A549 (cell line): ENCODE measurements around the gene ERICH2. TPM values are rescaled to one million over a fixed set of nuclear protein-coding genes. Genes with fewer than 3 reads are reported as not detected.

Experiments used
- ATAC-seq, 2 experiments: fragments of 200-7000 bp in 1 of 2; fragments of >200 bp in 1 of 2; cut with Nextera tagmentation in 1 of 2; cut with Tn5 transposase in 1 of 2; 3 replicates each; pipeline versions ENCODE4 v1.8.0 to v1.9.1; 2018 to 2020; ENCODE audit warnings: mild to moderate bottlenecking in 1 of 2, moderate library complexity in 1 of 2
- CTCF ChIA-PET: fragments of 300-600 bp; sonication (Branson Sonifier 250); formaldehyde crosslinking; extraction: SDS; loops from one replicate; lab custom pipeline; 2021; ENCODE audit warnings: antibody characterized with exemption, inconsistent platforms; lab: Yijun Ruan, JAX
- POLR2A ChIA-PET: fragments of 350-600 bp; formaldehyde crosslinking; extraction: SDS; loops from one replicate; lab custom pipeline; 2021; ENCODE audit warnings: antibody characterized with exemption, inconsistent platforms; lab: Yijun Ruan, JAX
- DNase-seq, 2 experiments: peaks; one replicate each; pipeline versions ENCODE4 v3.0.0 to v3.0.0-alpha.2; 2011 to 2016; ENCODE audit warnings: low read depth in 1 of 2, low spot score in 1 of 2
- FAIRE-seq: peaks from 2 replicates; lab custom pipeline; 2011; peaks lifted over from hg19 to GRCh38; lab: Jason Lieb, UNC
- H3K27ac ChIP-seq, 2 experiments: fragments of >200 bp; sonication (Bioruptor Twin); formaldehyde crosslinking; 3 replicates each; pipeline ENCODE4 v1.5.1; 2016 to 2017
- H3K4me1 ChIP-seq: fragments of >200 bp; sonication (Bioruptor Twin); formaldehyde crosslinking; 3 replicates; pipeline ENCODE4 v1.6.1; 2016
- H3K4me2 ChIP-seq: fragments of >200 bp; sonication (Bioruptor Twin); formaldehyde crosslinking; 3 replicates; pipeline ENCODE4 v1.6.1; 2016
- H3K4me3 ChIP-seq: fragments of >200 bp; sonication (Bioruptor Twin); formaldehyde crosslinking; 3 replicates; pipeline ENCODE4 v1.5.1; 2016
- H3K9me3 ChIP-seq: fragments of >200 bp; sonication (Bioruptor Twin); formaldehyde crosslinking; 3 replicates; pipeline ENCODE4 v1.6.1; 2016
- FOSL2 ChIP-seq, 2 experiments: fragments of 450-650 bp in 1 of 2; fragments of >200 bp in 1 of 2; sonication (Bioruptor Twin) in 1 of 2; formaldehyde crosslinking; IDR thresholded peaks; 2 replicates each; pipeline versions ENCODE4 v1.5.0 to v1.6.1; 2016 to 2020; ENCODE audit warnings: mild to moderate bottlenecking in 1 of 2, moderate library complexity in 1 of 2
- HOXB13 ChIP-seq: fragments of 250-450 bp; sonication (Bioruptor Pico); IDR thresholded peaks from 2 replicates; pipeline ENCODE4 v1.5.0; 2020; ENCODE audit warnings: low read depth, mild to moderate bottlenecking, moderate library complexity
- JUNB ChIP-seq: fragments of >200 bp; sonication (Bioruptor Twin); formaldehyde crosslinking; IDR thresholded peaks from 2 replicates; pipeline ENCODE4 v1.6.1; 2016
- KDM5A ChIP-seq: fragments of 200-600 bp; sonication (generic); IDR thresholded peaks from 2 replicates; pipeline ENCODE4 v1.6.1; 2016; ENCODE audit warnings: antibody characterized with exemption, mild to moderate bottlenecking
- MAFK ChIP-seq: fragments of 450-650 bp; IDR thresholded peaks from 2 replicates; pipeline ENCODE4 v1.6.1; 2014; ENCODE audit not compliant: partially characterized antibody
- MAZ ChIP-seq: fragments of 150-350 bp; IDR thresholded peaks from 2 replicates; pipeline ENCODE4 v1.6.1; 2014; ENCODE audit warnings: antibody characterized with exemption, low read depth, low read length, borderline replicate concordance
- MYC ChIP-seq: IDR thresholded peaks from 2 replicates; pipeline ENCODE4 v1.6.1; 2012; ENCODE audit warnings: mild to moderate bottlenecking, inconsistent platforms, low read length, improper control_type of control experiment, borderline replicate concordance
- NFE2L2 ChIP-seq: fragments of 150-350 bp; conservative IDR thresholded peaks from 2 replicates; pipeline ENCODE4 v1.6.1; 2014; ENCODE audit warnings: low read length
- NR3C1 ChIP-seq: fragments of >200 bp; sonication (Bioruptor Twin); formaldehyde crosslinking; IDR thresholded peaks from 3 replicates; pipeline ENCODE4 v1.6.1; 2017
- PHF8 ChIP-seq: fragments of 200-600 bp; sonication (generic); IDR thresholded peaks from 2 replicates; pipeline ENCODE4 v1.6.1; 2016; ENCODE audit warnings: low read depth, mild to moderate bottlenecking, antibody characterized with exemption, moderate library complexity, borderline replicate concordance
- POLR2A ChIP-seq: IDR thresholded peaks from 2 replicates; pipeline ENCODE4 v1.6.1; 2012; ENCODE audit warnings: mild to moderate bottlenecking, low read length
- RAD21 ChIP-seq, 2 experiments: fragments of >200 bp in 1 of 2; sonication (Bioruptor Twin) in 1 of 2; formaldehyde crosslinking in 1 of 2; IDR thresholded peaks in 1 of 2; conservative IDR thresholded peaks in 1 of 2; 2 replicates in 1 of 2; 3 replicates in 1 of 2; pipeline ENCODE4 v1.6.1; 2012 to 2018; ENCODE audit warnings: inconsistent platforms in 1 of 2
- RARB ChIP-seq: fragments of 250-450 bp; sonication (Bioruptor Pico); IDR thresholded peaks from 2 replicates; pipeline ENCODE4 v1.8.0; 2021; ENCODE audit warnings: mild to moderate bottlenecking, moderate library complexity
- RCOR1 ChIP-seq: fragments of 150-350 bp; IDR thresholded peaks from 2 replicates; pipeline ENCODE4 v1.6.1; 2014; ENCODE audit warnings: antibody characterized with exemption, low read length, low read depth
- RFX5 ChIP-seq: fragments of 450-650 bp; IDR thresholded peaks from 2 replicates; pipeline ENCODE4 v1.7.1; 2014; ENCODE audit warnings: antibody characterized with exemption, mild to moderate bottlenecking, moderate library complexity
- RNF2 ChIP-seq: fragments of 200-600 bp; sonication (generic); IDR thresholded peaks from 2 replicates; pipeline ENCODE4 v1.6.1; 2016; ENCODE audit warnings: low read depth, mild to moderate bottlenecking, antibody characterized with exemption, moderate library complexity, borderline replicate concordance
- SREBF2 ChIP-seq: fragments of 450-650 bp; IDR thresholded peaks from 2 replicates; pipeline ENCODE4 v1.6.1; 2014; ENCODE audit warnings: mild to moderate bottlenecking, moderate library complexity
- TFCP2L1 ChIP-seq: fragments of 250-450 bp; sonication (Bioruptor Pico); IDR thresholded peaks from 2 replicates; pipeline ENCODE4 v1.5.0; 2021; ENCODE audit warnings: mild to moderate bottlenecking
- TP53 ChIP-seq: fragments of 250-450 bp; sonication (Bioruptor Pico); IDR thresholded peaks from 2 replicates; pipeline ENCODE4 v1.5.0; 2021; ENCODE audit warnings: mild to moderate bottlenecking, moderate library complexity
- ZC3H11A ChIP-seq: fragments of 450-650 bp; IDR thresholded peaks from 2 replicates; pipeline ENCODE4 v1.6.1; 2014; ENCODE audit warnings: antibody characterized with exemption, mild to moderate bottlenecking
- ZFP36 ChIP-seq: fragments of 450-650 bp; IDR thresholded peaks from 2 replicates; pipeline ENCODE4 v1.6.1; 2014; ENCODE audit warnings: borderline replicate concordance; ENCODE audit not compliant: partially characterized antibody
- ZSCAN20 ChIP-seq: fragments of 250-450 bp; sonication (Bioruptor Pico); IDR thresholded peaks from 2 replicates; pipeline ENCODE4 v1.8.0; 2022; ENCODE audit warnings: mild to moderate bottlenecking, moderate library complexity
- WGBS: methylation state at CpG from one replicate; pipeline ENCODE4 v1.1.6; 2017; ENCODE audit errors: missing lambda C conversion rate; 5-methylcytosine and 5-hydroxymethylcytosine counted together
- polyA plus RNA-seq, 4 experiments: library from polyadenylated mRNA; depleted of rRNA in 3 of 4; stranded (reverse); fragments of >200 nt; fragmentation: RNase III in 1 of 4; extraction: RNeasy Plus Mini Kit Qiagen cat#74134 plus additional on column Dnase treatment in 1 of 4; gene quantifications; 2 replicates in 3 of 4; 3 replicates in 1 of 4; pipeline ENCODE4 v1.2.3, GENCODE V29; 2011 to 2017
- TF ChIP-seq, protein P1 (sequence below): IDR thresholded peaks from 2 replicates; pipeline ENCODE4 v1.6.1; 2012; ENCODE audit warnings: low read depth, borderline replicate concordance
- TF ChIP-seq, protein P2 (sequence below): fragments of 250-450 bp; sonication (Bioruptor Pico); IDR thresholded peaks from 2 replicates; pipeline ENCODE4 v1.5.0; 2021; ENCODE audit warnings: mild to moderate bottlenecking, moderate library complexity, borderline replicate concordance
- TF ChIP-seq, protein P3 (sequence below): IDR thresholded peaks from 2 replicates; pipeline ENCODE4 v1.6.1; 2012
- TF ChIP-seq, protein P4 (sequence below): fragments of 150-350 bp; IDR thresholded peaks from 2 replicates; pipeline ENCODE4 v1.6.1; 2014; ENCODE audit warnings: low read depth, mild to moderate bottlenecking, low read length

ERICH2 gene
- polyA plus RNA-seq, 2 of the 4 experiments (the other 2 are of a cell fraction), result not detected

DNA sequence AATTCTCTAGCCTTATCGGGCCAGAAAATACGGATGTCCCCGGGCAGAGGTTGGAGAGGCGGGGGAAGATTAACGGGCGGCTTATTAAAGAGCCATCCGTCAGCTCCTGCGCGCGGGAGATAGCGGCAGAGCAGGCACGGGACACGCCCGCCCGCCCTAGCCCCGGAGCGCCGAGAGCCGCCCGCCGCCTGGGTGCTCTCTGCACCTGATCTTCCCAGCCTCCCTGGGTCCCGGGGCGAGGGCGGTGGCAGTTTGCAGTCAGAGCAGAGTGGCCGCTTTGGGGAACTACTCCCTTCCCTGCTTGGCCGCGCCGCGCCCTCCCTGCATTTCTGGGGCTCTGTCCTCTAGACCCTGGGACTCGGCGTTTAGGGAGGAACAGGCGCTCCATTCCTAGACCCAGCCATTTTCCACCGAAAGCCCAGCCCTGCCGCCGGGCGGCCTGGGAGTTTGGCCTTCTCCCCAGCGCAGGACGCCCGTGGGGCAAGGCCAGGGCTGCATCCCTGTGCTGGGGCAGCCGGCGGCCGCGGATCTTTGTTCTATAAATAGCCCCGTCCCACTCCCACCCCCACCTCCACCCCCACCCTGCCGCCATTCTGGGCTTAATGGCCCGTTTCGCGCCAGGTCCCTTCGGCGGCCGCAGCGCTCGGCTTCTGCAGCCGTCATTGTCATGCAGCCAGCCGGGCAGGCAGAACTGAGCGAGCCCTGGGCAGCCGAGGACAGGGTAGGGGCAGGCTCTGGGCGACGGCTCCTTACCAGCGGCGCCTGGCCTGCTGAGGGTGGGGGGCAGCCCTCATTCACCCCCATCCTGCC lies 53.1 kb downstream of the ERICH2 start:
- no peaks in the 10 kb centered on the region for H3K9me3 ChIP-seq
- no peak for FAIRE-seq
- DNase-seq, result no peak
- POLR2A ChIA-PET, result no interaction called here
- H3K27ac ChIP-seq, result no peak overlapping the region
- H3K4me2 ChIP-seq, result peak overlapping the region; percentile 87
- peaks cover 30% of the 10 kb centered on the region for H3K4me1 ChIP-seq
- peak; percentile 40 to 54; a peak in 4 of 6 replicates for ATAC-seq
- 8% methylated on average over 14 of the region's 61 CpGs for WGBS
- CTCF ChIA-PET, result interaction anchor here (0.7 to 2.4 kb wide), 17 partner anchors 8 to 1371 kb away, joined by 3 to 13 read pairs (median 4); no protein-coding TSS in a partner anchor
- H3K4me3 ChIP-seq, result peak overlapping the region; percentile 37
- no peak for TF ChIP-seq FOSL2 (IDR thresholded peaks at IDR 0.05)
- TF ChIP-seq FOSL2 (CRISPR knock-in tag; IDR thresholded peaks at IDR 0.05), result no peak
- no peak for TF ChIP-seq NR3C1
- TF ChIP-seq, protein P1, sequence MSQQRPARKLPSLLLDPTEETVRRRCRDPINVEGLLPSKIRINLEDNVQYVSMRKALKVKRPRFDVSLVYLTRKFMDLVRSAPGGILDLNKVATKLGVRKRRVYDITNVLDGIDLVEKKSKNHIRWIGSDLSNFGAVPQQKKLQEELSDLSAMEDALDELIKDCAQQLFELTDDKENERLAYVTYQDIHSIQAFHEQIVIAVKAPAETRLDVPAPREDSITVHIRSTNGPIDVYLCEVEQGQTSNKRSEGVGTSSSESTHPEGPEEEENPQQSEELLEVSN, result no peak
- TF ChIP-seq MYC, result no peak
- TF ChIP-seq TP53 (CRISPR knock-in tag), result no peak
- no peak for TF ChIP-seq ZSCAN20 (CRISPR knock-in tag)
- no peak for TF ChIP-seq RAD21 (conservative IDR thresholded peaks at IDR 0.05 in 1 of 2, IDR thresholded peaks at IDR 0.05 in 1 of 2)
- no peak for TF ChIP-seq RFX5
- no peak for TF ChIP-seq ZFP36
- TF ChIP-seq HOXB13 (CRISPR knock-in tag), result no peak
- TF ChIP-seq POLR2A, result no peak
- no peak for TF ChIP-seq KDM5A
- no peak for TF ChIP-seq RNF2
- TF ChIP-seq, all 56 proteins: peak for 0

DNA sequence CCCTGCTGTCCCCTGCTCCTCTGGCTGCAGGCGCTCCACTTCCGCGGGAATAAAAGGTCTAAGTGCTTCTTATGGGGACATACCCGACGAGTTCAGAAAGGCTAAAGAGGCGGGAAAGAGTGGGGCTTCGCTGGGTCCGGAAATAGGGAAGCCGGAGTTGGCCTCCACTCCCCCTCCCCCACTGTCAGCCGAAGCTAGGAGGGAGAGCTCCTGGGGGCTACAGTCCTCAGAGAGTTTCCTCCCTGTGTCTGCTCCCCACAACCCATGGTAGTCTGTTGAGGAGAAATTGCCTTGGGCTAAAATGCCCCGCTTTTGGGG lies 53.7 kb downstream of the ERICH2 start:
- FAIRE-seq (no peak), DNase-seq (no peak), ATAC-seq (no peak)
- no peak overlapping the region for H3K27ac ChIP-seq
- WGBS, result 42% methylated on average over 9 of the region's 11 CpGs
- POLR2A ChIA-PET, result no interaction called here
- peak overlapping the region; percentile 87 for H3K4me2 ChIP-seq
- CTCF ChIA-PET, result interaction anchor here (1.2 to 1.3 kb wide), 2 partner anchors 8 to 11 kb away, joined by 4 read pairs; no protein-coding TSS in a partner anchor
- TF ChIP-seq, protein P1, result no peak
- TF ChIP-seq RNF2 (no peak), ZC3H11A (no peak), NFE2L2 (no peak), SREBF2 (no peak), PHF8 (no peak)
- TF ChIP-seq, protein P2, sequence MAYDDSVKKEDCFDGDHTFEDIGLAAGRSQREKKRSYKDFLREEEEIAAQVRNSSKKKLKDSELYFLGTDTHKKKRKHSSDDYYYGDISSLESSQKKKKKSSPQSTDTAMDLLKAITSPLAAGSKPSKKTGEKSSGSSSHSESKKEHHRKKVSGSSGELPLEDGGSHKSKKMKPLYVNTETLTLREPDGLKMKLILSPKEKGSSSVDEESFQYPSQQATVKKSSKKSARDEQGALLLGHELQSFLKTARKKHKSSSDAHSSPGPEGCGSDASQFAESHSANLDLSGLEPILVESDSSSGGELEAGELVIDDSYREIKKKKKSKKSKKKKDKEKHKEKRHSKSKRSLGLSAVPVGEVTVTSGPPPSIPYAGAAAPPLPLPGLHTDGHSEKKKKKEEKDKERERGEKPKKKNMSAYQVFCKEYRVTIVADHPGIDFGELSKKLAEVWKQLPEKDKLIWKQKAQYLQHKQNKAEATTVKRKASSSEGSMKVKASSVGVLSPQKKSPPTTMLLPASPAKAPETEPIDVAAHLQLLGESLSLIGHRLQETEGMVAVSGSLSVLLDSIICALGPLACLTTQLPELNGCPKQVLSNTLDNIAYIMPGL, result no peak
- H3K4me1 ChIP-seq, result peaks cover 25% of the 10 kb centered on the region
- H3K4me3 ChIP-seq, result no peak overlapping the region; the same call in 2 of the 3 replicates
- no peaks in the 10 kb centered on the region for H3K9me3 ChIP-seq

DNA sequence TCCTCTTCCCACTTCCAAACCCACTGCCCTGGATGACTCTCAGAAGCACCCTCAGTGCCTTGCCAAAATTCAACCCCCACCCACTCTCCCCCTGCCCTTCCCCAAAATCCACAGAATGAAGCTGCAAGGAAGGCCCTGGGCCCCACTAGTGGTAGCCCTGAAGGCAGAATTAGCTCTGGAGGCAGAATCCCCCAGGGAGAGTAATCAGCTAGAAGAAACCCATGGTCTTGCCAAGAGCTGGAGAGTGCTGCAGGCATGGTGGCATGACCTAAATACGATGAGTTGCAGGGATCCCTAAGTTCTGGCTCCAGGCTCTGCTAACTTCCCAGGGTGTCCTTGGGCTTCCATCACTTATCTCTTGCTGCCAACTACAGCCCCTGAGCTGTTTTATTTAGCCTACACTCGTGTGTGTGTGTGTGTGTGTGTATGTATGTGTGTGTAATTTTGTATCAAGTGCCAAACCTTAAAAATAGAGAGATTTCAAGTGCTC lies 54.4 kb downstream of the ERICH2 start:
- TF ChIP-seq KDM5A, result no peak
- no peak for TF ChIP-seq MYC
- no peak for TF ChIP-seq MAFK
- TF ChIP-seq FOSL2 (IDR thresholded peaks at IDR 0.05), result no peak
- TF ChIP-seq FOSL2 (CRISPR knock-in tag; IDR thresholded peaks at IDR 0.05), result no peak
- no peak for TF ChIP-seq ZC3H11A
- TF ChIP-seq, protein P3, sequence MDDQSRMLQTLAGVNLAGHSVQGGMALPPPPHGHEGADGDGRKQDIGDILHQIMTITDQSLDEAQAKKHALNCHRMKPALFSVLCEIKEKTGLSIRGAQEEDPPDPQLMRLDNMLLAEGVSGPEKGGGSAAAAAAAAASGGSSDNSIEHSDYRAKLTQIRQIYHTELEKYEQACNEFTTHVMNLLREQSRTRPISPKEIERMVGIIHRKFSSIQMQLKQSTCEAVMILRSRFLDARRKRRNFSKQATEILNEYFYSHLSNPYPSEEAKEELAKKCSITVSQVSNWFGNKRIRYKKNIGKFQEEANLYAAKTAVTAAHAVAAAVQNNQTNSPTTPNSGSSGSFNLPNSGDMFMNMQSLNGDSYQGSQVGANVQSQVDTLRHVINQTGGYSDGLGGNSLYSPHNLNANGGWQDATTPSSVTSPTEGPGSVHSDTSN, result no peak
- TF ChIP-seq, protein P4, sequence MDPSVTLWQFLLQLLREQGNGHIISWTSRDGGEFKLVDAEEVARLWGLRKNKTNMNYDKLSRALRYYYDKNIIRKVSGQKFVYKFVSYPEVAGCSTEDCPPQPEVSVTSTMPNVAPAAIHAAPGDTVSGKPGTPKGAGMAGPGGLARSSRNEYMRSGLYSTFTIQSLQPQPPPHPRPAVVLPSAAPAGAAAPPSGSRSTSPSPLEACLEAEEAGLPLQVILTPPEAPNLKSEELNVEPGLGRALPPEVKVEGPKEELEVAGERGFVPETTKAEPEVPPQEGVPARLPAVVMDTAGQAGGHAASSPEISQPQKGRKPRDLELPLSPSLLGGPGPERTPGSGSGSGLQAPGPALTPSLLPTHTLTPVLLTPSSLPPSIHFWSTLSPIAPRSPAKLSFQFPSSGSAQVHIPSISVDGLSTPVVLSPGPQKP, result no peak
- TF ChIP-seq RCOR1, result no peak
- TF ChIP-seq MAZ, result no peak
- TF ChIP-seq RARB (CRISPR knock-in tag), result no peak
- TF ChIP-seq NR3C1, result no peak
- TF ChIP-seq TFCP2L1 (CRISPR knock-in tag), result no peak
- no peak for TF ChIP-seq JUNB
- DNase-seq (no peak), FAIRE-seq (no peak), ATAC-seq (no peak)
- POLR2A ChIA-PET, result no interaction called here
- 24% methylated on average over 2 of the region's 2 CpGs for WGBS
- H3K4me2 ChIP-seq, result no peak overlapping the region
- H3K9me3 ChIP-seq, result no peaks in the 10 kb centered on the region
- H3K27ac ChIP-seq, result no peak overlapping the region
- H3K4me3 ChIP-seq, result no peak overlapping the region
- CTCF ChIA-PET, result interaction anchor here (0.9 to 1.4 kb wide), 5 partner anchors 9 to 463 kb away, joined by 3 to 5 read pairs (median 4); no protein-coding TSS in a partner anchor
- H3K4me1 ChIP-seq, result peaks cover 25% of the 10 kb centered on the region
